HepG2 (cell line): Measurements from ENCODE around the gene ARIH2. TPM values are rescaled to one million over a fixed set of nuclear protein-coding genes. Genes with fewer than 3 reads are reported as not detected.
"Not testable (repeated sequence)": the region's sequence is repeated elsewhere in the genome, so short reads cannot be mapped to it uniquely, and the experiment has no call there.

ENCODE experiments used
- ATAC-seq: fragments of 200-7000 bp; cut with Tn5 transposase; 3 replicates; pipeline ENCODE4 v1.9.1; 2020; ENCODE audit warnings: mild to moderate bottlenecking, moderate library complexity
- BruUV-seq: library from RNA; stranded (reverse); fragments of 400-500 nt; replicated peaks from 2 replicates; lab custom pipeline; 2021; lab: Mats Ljungman, UMichigan
- CTCF ChIA-PET: fragments of 300-600 bp; formaldehyde crosslinking; extraction: SDS; loops from one replicate; lab custom pipeline; 2021; ENCODE audit warnings: low total read pairs, inconsistent platforms, low intra/inter-chr PET ratio; lab: Yijun Ruan, JAX
- POLR2A ChIA-PET: fragments of 350-600 bp; sonication (Branson Sonifier 250); formaldehyde crosslinking; loops from one replicate; lab custom pipeline; 2020; ENCODE audit warnings: antibody characterized with exemption, inconsistent platforms; lab: Yijun Ruan, JAX
- DNase-seq: peaks from one replicate; pipeline ENCODE4 v3.0.0-alpha.2; 2015; ENCODE audit warnings: low spot score
- FAIRE-seq: peaks from 3 replicates; lab custom pipeline; 2011; peaks lifted over from hg19 to GRCh38; lab: Jason Lieb, UNC
- H2AFZ ChIP-seq: one replicate; pipeline ENCODE4 v1.6.1; 2011; ENCODE audit warnings: low read length, inconsistent platforms
- H3K27ac ChIP-seq: fragments of 300-600 bp; 3 replicates; pipeline ENCODE4 v1.8.0; 2011; ENCODE audit warnings: mixed run types, mild to moderate bottlenecking, mixed read lengths, low read length, inconsistent platforms; ENCODE audit not compliant: insufficient read depth; ENCODE audit errors: extremely low read length
- H3K27me3 ChIP-seq, 2 experiments: fragments of 200-600 bp in 1 of 2; 2 replicates in 1 of 2; 3 replicates in 1 of 2; pipeline versions ENCODE4 v1.6.0 to v1.8.0; 2011; ENCODE audit warnings: low read length in 2 of 2, mild to moderate bottlenecking in 2 of 2, moderate library complexity in 2 of 2, inconsistent platforms in 1 of 2; ENCODE audit not compliant: insufficient read depth in 2 of 2, control insufficient read depth in 1 of 2
- H3K36me3 ChIP-seq, 2 experiments: fragments of 200-600 bp in 1 of 2; replicated peaks in 1 of 2; 2 replicates in 1 of 2; 3 replicates in 1 of 2; pipeline versions ENCODE4 v1.5.1 to v1.8.0; 2011; ENCODE audit warnings: low read length in 2 of 2, inconsistent platforms in 1 of 2; ENCODE audit not compliant: insufficient read depth in 2 of 2, control insufficient read depth in 1 of 2
- H3K4me1 ChIP-seq: 2 replicates; pipeline ENCODE4 v1.5.1; 2012; ENCODE audit warnings: low read length, inconsistent platforms; ENCODE audit not compliant: insufficient read depth
- H3K4me2 ChIP-seq: 2 replicates; pipeline ENCODE4 v1.6.0; 2011; ENCODE audit warnings: low read depth, low read length, inconsistent platforms
- H3K4me3 ChIP-seq, 3 experiments: fragments of 200-600 bp in 1 of 3; sonication (generic), shearing (Covaris generic) in 1 of 3; replicated peaks in 1 of 3; 2 replicates each; pipeline ENCODE4 v1.5.1; 2011 to 2016; ENCODE audit warnings: low read length in 3 of 3, inconsistent platforms in 2 of 3, low read depth in 2 of 3, mild to moderate bottlenecking in 2 of 3, control low read depth in 1 of 3, mixed read lengths in 1 of 3; ENCODE audit not compliant: insufficient read depth in 1 of 3
- H3K79me2 ChIP-seq: one replicate; pipeline ENCODE4 v1.6.1; 2011; ENCODE audit warnings: low read length, inconsistent platforms; ENCODE audit not compliant: insufficient read depth
- H3K9ac ChIP-seq: 2 replicates; pipeline ENCODE4 v1.6.0; 2011; ENCODE audit warnings: mild to moderate bottlenecking, low read depth, low read length, inconsistent platforms; ENCODE audit not compliant: insufficient read depth
- H3K9me3 ChIP-seq: 2 replicates; pipeline ENCODE4 v1.5.1; 2012; ENCODE audit warnings: mild to moderate bottlenecking, low read length
- H4K20me1 ChIP-seq: 2 replicates; pipeline ENCODE4 v1.6.0; 2011; ENCODE audit warnings: inconsistent platforms, mild to moderate bottlenecking, low read length, moderate library complexity; ENCODE audit not compliant: insufficient read depth
- CREBL2 ChIP-seq: sonication (generic); formaldehyde crosslinking; IDR thresholded peaks from 2 replicates; pipeline ENCODE4 v1.8.1; 2023; ENCODE audit warnings: missing genetic modification reagents, mild to moderate bottlenecking, borderline replicate concordance
- CREM ChIP-seq, 2 experiments: sonication (generic) in 1 of 2; formaldehyde crosslinking in 1 of 2; IDR thresholded peaks; 2 replicates each; pipeline versions ENCODE4 v1.4.0 to v1.6.1; 2016 to 2020; ENCODE audit warnings: antibody characterized with exemption in 1 of 2, mild to moderate bottlenecking in 1 of 2, missing genetic modification reagents in 1 of 2
- ISL2 ChIP-seq: sonication (generic); formaldehyde crosslinking; IDR thresholded peaks from 2 replicates; pipeline ENCODE4 v1.5.0; 2020; ENCODE audit warnings: missing genetic modification reagents
- KLF9 ChIP-seq: IDR thresholded peaks from 2 replicates; pipeline ENCODE4 v1.6.1; 2016; ENCODE audit warnings: low read depth
- MAF1 ChIP-seq: sonication (generic); formaldehyde crosslinking; IDR thresholded peaks from 2 replicates; pipeline ENCODE4 v1.5.0; 2020; ENCODE audit warnings: missing genetic modification reagents, borderline replicate concordance
- RBFOX2 ChIP-seq: fragments of 200-400 bp; formaldehyde crosslinking; IDR thresholded peaks from 2 replicates; pipeline ENCODE4 v1.6.1; 2017; ENCODE audit warnings: low read depth, mild to moderate bottlenecking, low read length
- SAP130 ChIP-seq: IDR thresholded peaks from 2 replicates; pipeline ENCODE4 v1.6.1; 2016; ENCODE audit warnings: low read depth
- SATB2 ChIP-seq: sonication (generic); formaldehyde crosslinking; IDR thresholded peaks from 2 replicates; pipeline ENCODE4 v1.5.0; 2020; ENCODE audit warnings: missing genetic modification reagents
- SCMH1 ChIP-seq: sonication (generic); formaldehyde crosslinking; IDR thresholded peaks from 2 replicates; pipeline ENCODE4 v1.9.0; 2021; ENCODE audit warnings: missing genetic modification reagents, mild to moderate bottlenecking, borderline replicate concordance
- SNAPC2 ChIP-seq: sonication (generic); formaldehyde crosslinking; IDR thresholded peaks from 2 replicates; pipeline ENCODE4 v1.8.1; 2022; ENCODE audit warnings: mild to moderate bottlenecking, missing genetic modification reagents
- ZFX ChIP-seq: sonication (generic); formaldehyde crosslinking; IDR thresholded peaks from 2 replicates; pipeline ENCODE4 v1.4.0; 2020; ENCODE audit warnings: mild to moderate bottlenecking, low read depth, missing genetic modification reagents, moderate library complexity
- ZNF143 ChIP-seq: sonication (generic); formaldehyde crosslinking; IDR thresholded peaks from 2 replicates; pipeline ENCODE4 v1.4.0; 2020; ENCODE audit warnings: missing genetic modification reagents
- ZNF484 ChIP-seq: sonication (generic); formaldehyde crosslinking; IDR thresholded peaks from 2 replicates; pipeline ENCODE4 v1.5.1; 2020; ENCODE audit warnings: mild to moderate bottlenecking, low read depth, missing genetic modification reagents, borderline replicate concordance
- ZNF546 ChIP-seq: sonication (generic); formaldehyde crosslinking; conservative IDR thresholded peaks from 2 replicates; pipeline ENCODE4 v1.8.1; 2023; ENCODE audit warnings: mild to moderate bottlenecking, missing genetic modification reagents
- ZNF660 ChIP-seq: sonication (generic); formaldehyde crosslinking; IDR thresholded peaks from 2 replicates; pipeline ENCODE4 v1.5.1; 2020; ENCODE audit warnings: mild to moderate bottlenecking, low read depth, missing genetic modification reagents, borderline replicate concordance
- WGBS: methylation state at CpG from one replicate; pipeline ENCODE4 v1.1.6; 2017; ENCODE audit warnings: low lambda C conversion rate; 5-methylcytosine and 5-hydroxymethylcytosine counted together
- in situ Hi-C: cut with HindIII; loops from 2 replicates; pipeline ENCODE4 v1.10.0; 2017; ENCODE audit warnings: low pct_unique_long_range_greater_than_20kb; ENCODE audit not compliant: extremely low pct_ligation_motif_present
- intact Hi-C: fragments of 100-400 bp; cut with micrococcal nuclease; formaldehyde crosslinking; loops from one replicate; pipeline ENCODE4 v1.10.0; 2022; ENCODE audit not compliant: unreplicated experiment
- polyA plus RNA-seq, 8 experiments: library from polyadenylated mRNA; depleted of rRNA in 3 of 8; stranded (reverse) in 7 of 8; unstranded in 1 of 8; fragments of >200 nt; fragmentation: Illumina TruSeq in 4 of 8; extraction: Trizol in 4 of 8; gene quantifications; 2 replicates each; pipeline versions ENCODE4 v1.2.1 to v1.2.3, GENCODE V29; 2011 to 2016; ENCODE audit warnings: low read depth in 4 of 8, missing spikeins in 1 of 8, mixed read lengths in 1 of 8; ENCODE audit not compliant: insufficient read depth in 1 of 8
- total RNA-seq, 5 experiments: library from RNA; depleted of rRNA; stranded (reverse); fragments of >200 nt; fragmentation: Illumina TruSeq; extraction: Trizol; gene quantifications; 2 replicates each; pipeline ENCODE4 v1.2.3, GENCODE V29; 2016; ENCODE audit warnings: low read depth in 1 of 5

The ARIH2 gene
- total and polyA plus RNA-seq, 2 of the 13 experiments (the other 11 are each of a cell fraction or from before 2014, with no cell fraction given): 64.8 to 83.3 TPM

- no peak for TF ChIP-seq ZNF660
- TF ChIP-seq SCMH1: no peak
- no peak for TF ChIP-seq KLF9 (CRISPR knock-in tag)
Observed at GRCh38 chr3:49007771-49008528, 89.3 kb downstream of the ARIH2 start (continued).

GRCh38 chr3:49008627-49009026 lies 90.0 kb downstream of the ARIH2 start:
- in situ Hi-C loops, FAIRE-seq, BruUV-seq, ATAC-seq, DNase-seq, H3K9me3 ChIP-seq, CTCF ChIA-PET, H2AFZ ChIP-seq, H3K27me3 ChIP-seq, intact Hi-C loops: not testable (repeated sequence)
- WGBS: 94% methylated on average over 5 of the region's 5 CpGs
- peaks cover 44% of the 10 kb centered on the region for H3K4me1 ChIP-seq
- H3K79me2 ChIP-seq: peaks cover 34% of the 10 kb centered on the region
- peak overlapping the region in 2 of 3 experiments; percentile 74 to 88; a peak in 3 of 6 replicates for H3K4me3 ChIP-seq
- peaks cover 10 to 20% of the 10 kb centered on the region in 2 experiments for H3K36me3 ChIP-seq
- TF ChIP-seq RBFOX2: 0 out of 2 replicates have a peak, but pooled peaks have one; percentile 22
- H4K20me1 ChIP-seq: peaks cover 24% of the 10 kb centered on the region
- POLR2A ChIA-PET: interaction anchor here (1.2 to 12.8 kb wide), 3 partner anchors 13 to 85 kb away, joined by 6 to 280 read pairs (median 42); partner anchors contain the start of genes DALRD3, IMPDH2, NDUFAF3 and QRICH1
- peak overlapping the region; percentile 89; the same call in 1 of the 2 replicates for H3K9ac ChIP-seq
- peak overlapping the region; percentile 92 for H3K4me2 ChIP-seq
- peak overlapping the region; percentile 11 for H3K27ac ChIP-seq

GRCh38 chr3:49009396-49009795 lies 90.8 kb downstream of the ARIH2 start:
- in situ Hi-C loops (no loop called here), intact Hi-C loops (no loop called here)
- DNase-seq: no peak
- H3K9ac ChIP-seq: no peak overlapping the region
- no TSS peak for BruUV-seq
- no peak overlapping the region for H3K4me3 ChIP-seq
- H3K27ac ChIP-seq: no peak overlapping the region
- H3K27me3 ChIP-seq: no peaks in the 10 kb centered on the region
- peaks cover 31% of the 10 kb centered on the region for H4K20me1 ChIP-seq
- peaks cover 34% of the 10 kb centered on the region for H3K79me2 ChIP-seq
- peaks cover 36% of the 10 kb centered on the region for H3K4me1 ChIP-seq
- no peak overlapping the region for H3K4me2 ChIP-seq
- no peak for FAIRE-seq
- no peaks in the 10 kb centered on the region for H3K9me3 ChIP-seq
- no peak overlapping the region for H2AFZ ChIP-seq
- peaks cover 12 to 27% of the 10 kb centered on the region in 2 experiments for H3K36me3 ChIP-seq
- WGBS: 81% methylated on average over 3 of the region's 3 CpGs
- no peak for ATAC-seq
- POLR2A ChIA-PET: interaction anchor here (1.2 to 12.8 kb wide), 3 partner anchors 13 to 84 kb away, joined by 6 to 280 read pairs (median 42); partner anchors contain the start of genes DALRD3, IMPDH2, NDUFAF3 and QRICH1
- CTCF ChIA-PET: no interaction called here
- TF ChIP-seq ZFX (no peak), SATB2 (no peak), ZNF143 (CRISPR knock-in tag) (no peak), CREM (IDR thresholded peaks at IDR 0.05) (no peak), CREM (CRISPR knock-in tag; IDR thresholded peaks at IDR 0.05) (no peak), ISL2 (no peak), SNAPC2 (CRISPR knock-in tag) (no peak), CREBL2 (CRISPR knock-in tag) (no peak), ZNF546 (no peak), ZNF484 (CRISPR knock-in tag) (no peak), SAP130 (CRISPR knock-in tag) (no peak), MAF1 (CRISPR knock-in tag) (no peak)
